Tibial nerve (tissue), 3 donors: ENCODE results near the gene KIF26A.
"Not testable (repeated sequence)": the region's sequence is repeated elsewhere in the genome, so short reads cannot be mapped to it uniquely, and the experiment has no call there.

ENCODE experiments used
- POLR2A ChIP-seq, 2 donors: fragments of 450-650 bp; IDR thresholded peaks; one replicate each; pipeline ENCODE4 v1.6.1; 2017; ENCODE audit warnings: antibody characterized with exemption in 2 of 2, mild to moderate bottlenecking in 2 of 2, moderate library complexity in 2 of 2
- TF ChIP-seq, protein P1 (sequence below), 5 experiments: fragments of 200-600 bp in 3 of 5; fragments of 450-650 bp in 2 of 5; sonication (generic) in 3 of 5; IDR thresholded peaks; one replicate each; pipeline ENCODE4 v1.5.1; 2016 to 2019; ENCODE audit warnings: antibody characterized with exemption in 5 of 5, mild to moderate bottlenecking in 3 of 5, moderate library complexity in 2 of 5

DNA sequence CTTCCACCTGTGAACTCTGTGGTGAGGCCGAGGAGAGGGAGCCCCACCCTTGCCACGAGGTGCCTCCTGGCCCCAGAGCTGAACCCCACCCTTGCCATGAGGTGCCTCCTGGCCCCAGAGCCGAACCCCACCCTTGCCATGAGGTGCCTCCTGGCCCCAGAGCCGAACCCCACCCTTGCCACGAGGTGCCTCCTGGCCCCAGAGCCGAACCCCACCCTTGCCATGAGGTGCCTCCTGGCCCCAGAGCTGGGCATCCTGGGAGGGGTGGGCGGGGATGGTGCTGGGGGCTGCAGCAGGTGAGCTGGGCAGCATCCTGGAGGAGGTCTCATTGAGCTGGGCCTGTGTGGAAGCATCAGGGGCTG lies 15.0 kb downstream of the KIF26A start:
- TF ChIP-seq, protein P1, sequence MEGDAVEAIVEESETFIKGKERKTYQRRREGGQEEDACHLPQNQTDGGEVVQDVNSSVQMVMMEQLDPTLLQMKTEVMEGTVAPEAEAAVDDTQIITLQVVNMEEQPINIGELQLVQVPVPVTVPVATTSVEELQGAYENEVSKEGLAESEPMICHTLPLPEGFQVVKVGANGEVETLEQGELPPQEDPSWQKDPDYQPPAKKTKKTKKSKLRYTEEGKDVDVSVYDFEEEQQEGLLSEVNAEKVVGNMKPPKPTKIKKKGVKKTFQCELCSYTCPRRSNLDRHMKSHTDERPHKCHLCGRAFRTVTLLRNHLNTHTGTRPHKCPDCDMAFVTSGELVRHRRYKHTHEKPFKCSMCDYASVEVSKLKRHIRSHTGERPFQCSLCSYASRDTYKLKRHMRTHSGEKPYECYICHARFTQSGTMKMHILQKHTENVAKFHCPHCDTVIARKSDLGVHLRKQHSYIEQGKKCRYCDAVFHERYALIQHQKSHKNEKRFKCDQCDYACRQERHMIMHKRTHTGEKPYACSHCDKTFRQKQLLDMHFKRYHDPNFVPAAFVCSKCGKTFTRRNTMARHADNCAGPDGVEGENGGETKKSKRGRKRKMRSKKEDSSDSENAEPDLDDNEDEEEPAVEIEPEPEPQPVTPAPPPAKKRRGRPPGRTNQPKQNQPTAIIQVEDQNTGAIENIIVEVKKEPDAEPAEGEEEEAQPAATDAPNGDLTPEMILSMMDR (IDR thresholded peaks at IDR 0.05): not testable (repeated sequence)
- TF ChIP-seq POLR2A (IDR thresholded peaks at IDR 0.05): not testable (repeated sequence)
